Loucy (cell line): ENCODE results near the gene GORASP2.
"Not testable (repeated sequence)": the region's sequence is repeated elsewhere in the genome, so short reads cannot be mapped to it uniquely, and the experiment has no call there.

ENCODE experiments used
- H2AFZ ChIP-seq: fragments of 200-600 bp; sonication (generic); 2 replicates; pipeline ENCODE4 v1.6.0; 2016; ENCODE audit warnings: antibody characterized with exemption, mild to moderate bottlenecking, low read length, moderate library complexity
- H3F3A ChIP-seq: fragments of 200-600 bp; 2 replicates; pipeline ENCODE4 v1.6.0; 2016; ENCODE audit warnings: antibody characterized with exemption, low read depth, mild to moderate bottlenecking
- H3K27me3 ChIP-seq: fragments of 200-600 bp; sonication (generic); 2 replicates; pipeline ENCODE4 v1.6.1; 2014; ENCODE audit warnings: low read length, mild to moderate bottlenecking; ENCODE audit not compliant: insufficient read depth, poor library complexity, severe bottlenecking
- H3K36me3 ChIP-seq: fragments of 200-600 bp; sonication (generic); 2 replicates; pipeline ENCODE4 v1.6.1; 2016; ENCODE audit warnings: low read length; ENCODE audit not compliant: insufficient read depth
- H3K4me1 ChIP-seq: fragments of 200-600 bp; sonication (generic); 2 replicates; pipeline ENCODE4 v1.5.1; 2014; ENCODE audit warnings: low read length, mild to moderate bottlenecking; ENCODE audit not compliant: insufficient read depth, poor library complexity, severe bottlenecking
- H3K4me2 ChIP-seq: fragments of 200-600 bp; sonication (generic); 2 replicates; pipeline ENCODE4 v1.6.0; 2014; ENCODE audit warnings: antibody characterized with exemption, low read length, low read depth, mild to moderate bottlenecking; ENCODE audit not compliant: poor library complexity, severe bottlenecking
- H3K4me3 ChIP-seq: fragments of 200-600 bp; sonication (generic); 2 replicates; pipeline ENCODE4 v1.5.1; 2014; ENCODE audit warnings: low read length, mild to moderate bottlenecking, mixed read lengths; ENCODE audit not compliant: poor library complexity, severe bottlenecking
- H3K79me2 ChIP-seq: fragments of 200-600 bp; sonication (generic); 2 replicates; pipeline ENCODE4 v1.6.1; 2014; ENCODE audit warnings: low read length; ENCODE audit not compliant: insufficient read depth
- H3K9ac ChIP-seq: fragments of 200-600 bp; sonication (generic); 2 replicates; pipeline ENCODE4 v1.6.0; 2014; ENCODE audit warnings: mild to moderate bottlenecking, low read depth, low read length, moderate library complexity; ENCODE audit not compliant: poor library complexity, severe bottlenecking
- H3K9me2 ChIP-seq: fragments of 200-600 bp; sonication (generic); replicated peaks from 2 replicates; pipeline ENCODE4 v1.6.1; 2016; ENCODE audit warnings: low read depth, low read length, mixed read lengths
- H3K9me3 ChIP-seq: fragments of 200-600 bp; sonication (generic); 2 replicates; pipeline ENCODE4 v1.6.1; 2014; ENCODE audit warnings: mild to moderate bottlenecking, antibody characterized with exemption, low read length, low read depth; ENCODE audit not compliant: insufficient read depth
- H4K20me1 ChIP-seq: fragments of 200-600 bp; sonication (generic); 2 replicates; pipeline ENCODE4 v1.6.0; 2014; ENCODE audit warnings: antibody characterized with exemption, low read length, mild to moderate bottlenecking; ENCODE audit not compliant: insufficient read depth, poor library complexity, severe bottlenecking
- EZH2phosphoT487 ChIP-seq: fragments of 200-600 bp; IDR thresholded peaks from 2 replicates; pipeline ENCODE4 v1.6.1; 2018; ENCODE audit warnings: antibody characterized with exemption, mild to moderate bottlenecking, moderate library complexity, borderline replicate concordance
- TF ChIP-seq, protein P1 (sequence below): fragments of 200-600 bp; sonication (generic); conservative IDR thresholded peaks from 2 replicates; pipeline ENCODE4 v1.5.1; 2014; ENCODE audit warnings: mild to moderate bottlenecking, antibody characterized with exemption, low read length

The GORASP2 gene

DNA sequence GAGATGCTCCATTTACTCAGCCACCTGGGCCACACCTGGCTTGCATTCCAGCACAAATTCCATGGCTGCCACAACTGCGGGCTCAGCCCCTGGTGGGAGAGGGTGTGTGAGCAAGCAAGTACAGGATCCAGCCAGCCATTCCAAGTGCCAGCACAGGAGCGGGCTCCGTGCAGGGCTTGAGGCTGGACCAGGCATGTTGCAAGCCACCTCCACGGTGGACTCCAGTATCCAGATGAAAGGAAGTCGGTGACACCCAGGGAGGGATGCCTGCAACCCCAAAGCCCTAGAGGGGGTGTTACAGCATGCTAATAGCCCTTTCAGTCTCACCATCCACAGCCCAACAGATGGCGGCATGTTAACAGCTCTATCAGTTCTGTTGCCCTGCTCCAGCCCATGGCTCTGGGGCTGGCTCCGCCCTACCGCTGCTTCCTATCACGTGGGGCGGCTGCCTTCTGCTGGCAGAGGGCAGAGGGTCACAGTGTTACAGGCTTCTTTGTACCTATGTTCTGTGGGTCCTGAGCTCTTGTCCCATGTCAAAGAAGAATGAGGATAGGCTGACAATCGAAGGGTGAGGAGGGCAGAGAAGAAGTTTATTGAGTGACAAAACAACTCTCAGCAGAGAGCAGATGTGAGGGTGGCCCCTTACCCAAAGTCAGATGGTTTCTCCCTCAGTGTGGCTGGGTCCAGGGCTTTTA, 11.7 kb upstream of the GORASP2 start:
- no peak overlapping the region for H2AFZ ChIP-seq
- TF ChIP-seq, protein P1, sequence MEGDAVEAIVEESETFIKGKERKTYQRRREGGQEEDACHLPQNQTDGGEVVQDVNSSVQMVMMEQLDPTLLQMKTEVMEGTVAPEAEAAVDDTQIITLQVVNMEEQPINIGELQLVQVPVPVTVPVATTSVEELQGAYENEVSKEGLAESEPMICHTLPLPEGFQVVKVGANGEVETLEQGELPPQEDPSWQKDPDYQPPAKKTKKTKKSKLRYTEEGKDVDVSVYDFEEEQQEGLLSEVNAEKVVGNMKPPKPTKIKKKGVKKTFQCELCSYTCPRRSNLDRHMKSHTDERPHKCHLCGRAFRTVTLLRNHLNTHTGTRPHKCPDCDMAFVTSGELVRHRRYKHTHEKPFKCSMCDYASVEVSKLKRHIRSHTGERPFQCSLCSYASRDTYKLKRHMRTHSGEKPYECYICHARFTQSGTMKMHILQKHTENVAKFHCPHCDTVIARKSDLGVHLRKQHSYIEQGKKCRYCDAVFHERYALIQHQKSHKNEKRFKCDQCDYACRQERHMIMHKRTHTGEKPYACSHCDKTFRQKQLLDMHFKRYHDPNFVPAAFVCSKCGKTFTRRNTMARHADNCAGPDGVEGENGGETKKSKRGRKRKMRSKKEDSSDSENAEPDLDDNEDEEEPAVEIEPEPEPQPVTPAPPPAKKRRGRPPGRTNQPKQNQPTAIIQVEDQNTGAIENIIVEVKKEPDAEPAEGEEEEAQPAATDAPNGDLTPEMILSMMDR = no peak
- no peak for TF ChIP-seq EZH2phosphoT487
- peaks cover 13% of the 10 kb centered on the region; the same call in 1 of the 2 replicates for H3K9me3 ChIP-seq
- no peaks in the 10 kb centered on the region for H3K9me2 ChIP-seq
- no peak overlapping the region for H3K4me3 ChIP-seq
- H3K27me3 ChIP-seq = no peaks in the 10 kb centered on the region
- H3K9ac ChIP-seq = no peak overlapping the region
- no peaks in the 10 kb centered on the region for H3K4me1 ChIP-seq
- H3F3A ChIP-seq = no peaks in the 10 kb centered on the region
- H4K20me1 ChIP-seq = no peaks in the 10 kb centered on the region
- no peaks in the 10 kb centered on the region for H3K79me2 ChIP-seq
- H3K4me2 ChIP-seq = no peak overlapping the region
- H3K36me3 ChIP-seq = no peaks in the 10 kb centered on the region

DNA sequence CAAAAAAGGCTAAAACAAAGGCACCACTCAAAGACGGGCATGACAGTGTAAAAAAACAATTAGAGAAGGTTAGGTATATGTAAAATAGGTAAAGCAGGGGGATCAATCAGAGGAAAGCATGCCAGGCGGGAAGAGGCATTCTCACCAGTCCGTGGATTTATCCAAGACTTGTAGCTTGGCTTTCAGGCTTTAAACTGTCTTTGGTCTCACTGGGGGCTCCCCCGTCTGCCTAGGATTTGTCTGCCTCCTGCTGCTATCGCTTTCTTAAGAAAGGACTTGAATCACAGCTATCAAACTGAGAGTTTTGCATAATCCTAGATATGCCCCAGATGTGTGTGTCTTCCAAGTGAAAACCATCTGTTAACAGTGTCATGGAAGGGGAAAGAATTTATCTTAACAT, 11.1 kb upstream of the GORASP2 start:
- Histone ChIP-seq H3K36me3 (no peaks in the 10 kb centered on the region), H3K4me2 (no peak overlapping the region), H3K4me1 (no peaks in the 10 kb centered on the region), H4K20me1 (no peaks in the 10 kb centered on the region), H3K27me3 (no peaks in the 10 kb centered on the region), H3K9ac (no peak overlapping the region), H3F3A (no peaks in the 10 kb centered on the region), H3K9me2 (no peaks in the 10 kb centered on the region), H3K9me3 (peaks cover 17% of the 10 kb centered on the region; the same call in 1 of the 2 replicates), H2AFZ (no peak overlapping the region), H3K79me2 (no peaks in the 10 kb centered on the region), H3K4me3 (no peak overlapping the region)
- no peak for TF ChIP-seq EZH2phosphoT487
- TF ChIP-seq, protein P1 = no peak

DNA sequence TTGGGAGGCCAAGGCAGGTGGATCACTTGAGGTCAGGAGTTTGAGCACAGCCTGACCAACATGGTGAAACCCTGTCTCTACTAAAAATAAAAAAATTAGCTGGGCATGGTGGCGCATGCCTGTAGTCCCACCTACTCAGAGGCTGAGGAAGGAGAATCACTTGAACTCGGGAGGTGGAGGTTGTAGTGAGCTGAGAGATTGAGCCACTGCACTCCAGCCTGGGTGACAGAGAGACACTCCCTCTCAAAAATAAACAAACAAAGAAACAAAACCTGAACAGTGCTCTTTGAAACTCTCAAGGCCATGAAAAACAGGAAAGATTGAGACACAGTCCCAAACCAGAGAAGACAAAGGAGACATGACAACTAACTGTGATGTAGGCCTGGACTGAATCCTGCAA, 7.2 kb upstream of the GORASP2 start:
- H3K36me3 ChIP-seq, H3K4me3 ChIP-seq, H3F3A ChIP-seq, H3K9ac ChIP-seq, H3K4me2 ChIP-seq, H2AFZ ChIP-seq, H4K20me1 ChIP-seq, H3K9me2 ChIP-seq, H3K79me2 ChIP-seq, H3K27me3 ChIP-seq, H3K4me1 ChIP-seq: not testable (repeated sequence)
- H3K9me3 ChIP-seq = peaks cover 35% of the 10 kb centered on the region
